Calu3 (cell line): ENCODE results near the gene PANK2. TPM values are rescaled to one million over a fixed set of nuclear protein-coding genes. Genes with fewer than 3 reads are reported as not detected.

Experiments used
- BruUV-seq: library from RNA; stranded (reverse); fragments of 400-500 nt; replicated peaks from 2 replicates; lab custom pipeline; 2021; lab: Mats Ljungman, UMichigan
- CTCF ChIA-PET: fragments of 300-600 bp; sonication (Branson Sonifier 250); formaldehyde crosslinking; loops from one replicate; lab custom pipeline; 2022; ENCODE audit warnings: antibody characterized with exemption; lab: Charles Lee
- DNase-seq: peaks from one replicate; pipeline ENCODE4 v3.0.0; 2022
- H3K27ac Mint-ChIP-seq: one replicate; pipeline ENCODE4 v1.8.0; 2022; ENCODE audit warnings: mixed read lengths; ENCODE audit not compliant: unreplicated experiment
- H3K27me3 Mint-ChIP-seq: one replicate; pipeline ENCODE4 v1.8.0; 2022; ENCODE audit warnings: mixed read lengths; ENCODE audit not compliant: unreplicated experiment
- H3K36me3 Mint-ChIP-seq: one replicate; pipeline ENCODE4 v1.8.0; 2022; ENCODE audit warnings: mild to moderate bottlenecking, moderate library complexity, mixed read lengths; ENCODE audit not compliant: insufficient read depth, unreplicated experiment
- H3K4me1 Mint-ChIP-seq: one replicate; pipeline ENCODE4 v1.8.0; 2022; ENCODE audit warnings: mild to moderate bottlenecking, low read depth, mixed read lengths; ENCODE audit not compliant: unreplicated experiment
- H3K4me3 Mint-ChIP-seq: one replicate; pipeline ENCODE4 v1.8.0; 2022; ENCODE audit warnings: mild to moderate bottlenecking, low read depth, moderate library complexity, mixed read lengths; ENCODE audit not compliant: unreplicated experiment
- H3K9me3 Mint-ChIP-seq: one replicate; pipeline ENCODE4 v1.8.0; 2022; ENCODE audit warnings: low read depth, mixed read lengths; ENCODE audit not compliant: unreplicated experiment
- intact Hi-C: fragments of 100-400 bp; cut with micrococcal nuclease; formaldehyde crosslinking; loops from one replicate; pipeline ENCODE4 v1.10.0; 2022; ENCODE audit not compliant: unreplicated experiment
- total RNA-seq: library from RNA; stranded (reverse); gene quantifications from 2 replicates; pipeline ENCODE4 v1.2.3, GENCODE V29; 2022
- TF ChIP-seq, protein P1 (sequence below): fragments of 200-600 bp; IDR thresholded peaks from one replicate; pipeline ENCODE4 v1.8.0; 2022; ENCODE audit warnings: antibody characterized with exemption; ENCODE audit not compliant: unreplicated experiment

PANK2 gene
- total RNA-seq, 1 experiment from 2014 or later = 37.9 TPM

DNA sequence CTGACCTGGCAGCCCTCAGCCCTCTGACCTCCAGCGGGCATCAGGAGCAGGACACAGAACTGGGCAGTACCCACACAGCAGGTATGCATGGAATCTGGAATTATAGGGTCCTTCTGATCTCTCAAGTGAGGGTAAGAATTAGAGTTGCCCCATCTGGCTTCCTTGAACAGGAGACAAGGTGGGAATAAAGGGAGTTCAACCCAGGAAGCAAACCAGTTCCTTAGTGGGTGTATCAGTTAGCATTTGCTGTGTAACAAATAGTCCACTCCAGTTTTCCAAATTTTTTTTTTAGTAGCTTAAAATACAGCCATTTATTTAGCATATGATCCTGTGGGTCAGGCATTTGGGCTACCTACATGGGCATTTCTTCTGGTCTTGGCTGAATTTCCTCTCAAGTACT is 26.9 kb upstream of the PANK2 start:
- Mint-ChIP-seq H3K27ac (no peak overlapping the region), H3K4me3 (no peak overlapping the region), H3K27me3 (no peaks in the 10 kb centered on the region), H3K4me1 (no peaks in the 10 kb centered on the region), H3K9me3 (no peaks in the 10 kb centered on the region), H3K36me3 (peaks cover 38% of the 10 kb centered on the region)
- BruUV-seq = no TSS peak
- intact Hi-C loops = no loop called here
- TF ChIP-seq, protein P1, sequence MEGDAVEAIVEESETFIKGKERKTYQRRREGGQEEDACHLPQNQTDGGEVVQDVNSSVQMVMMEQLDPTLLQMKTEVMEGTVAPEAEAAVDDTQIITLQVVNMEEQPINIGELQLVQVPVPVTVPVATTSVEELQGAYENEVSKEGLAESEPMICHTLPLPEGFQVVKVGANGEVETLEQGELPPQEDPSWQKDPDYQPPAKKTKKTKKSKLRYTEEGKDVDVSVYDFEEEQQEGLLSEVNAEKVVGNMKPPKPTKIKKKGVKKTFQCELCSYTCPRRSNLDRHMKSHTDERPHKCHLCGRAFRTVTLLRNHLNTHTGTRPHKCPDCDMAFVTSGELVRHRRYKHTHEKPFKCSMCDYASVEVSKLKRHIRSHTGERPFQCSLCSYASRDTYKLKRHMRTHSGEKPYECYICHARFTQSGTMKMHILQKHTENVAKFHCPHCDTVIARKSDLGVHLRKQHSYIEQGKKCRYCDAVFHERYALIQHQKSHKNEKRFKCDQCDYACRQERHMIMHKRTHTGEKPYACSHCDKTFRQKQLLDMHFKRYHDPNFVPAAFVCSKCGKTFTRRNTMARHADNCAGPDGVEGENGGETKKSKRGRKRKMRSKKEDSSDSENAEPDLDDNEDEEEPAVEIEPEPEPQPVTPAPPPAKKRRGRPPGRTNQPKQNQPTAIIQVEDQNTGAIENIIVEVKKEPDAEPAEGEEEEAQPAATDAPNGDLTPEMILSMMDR = no peak
- no peak for DNase-seq
- CTCF ChIA-PET = no interaction called here

DNA sequence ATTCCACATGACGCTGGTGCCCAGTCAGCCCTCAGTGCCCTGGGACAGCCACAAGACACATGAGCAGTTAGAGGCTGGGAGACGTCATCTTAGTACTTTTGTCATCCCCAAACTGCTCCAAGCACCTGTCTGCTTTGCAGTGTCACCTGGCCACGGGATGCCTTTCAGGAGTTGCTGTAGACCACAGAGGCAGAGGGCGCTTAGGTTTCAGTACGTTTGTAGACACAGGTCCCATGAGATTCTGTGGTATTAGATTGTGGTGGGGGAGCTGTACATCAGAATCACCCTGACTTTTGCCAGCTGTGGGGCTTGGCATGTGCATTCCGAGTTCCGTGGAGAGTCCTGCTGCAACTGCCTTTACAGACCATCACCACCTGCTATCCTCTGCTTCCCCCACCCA is 25.9 kb upstream of the PANK2 start:
- Mint-ChIP-seq H3K36me3 (peaks cover 44% of the 10 kb centered on the region), H3K4me1 (no peaks in the 10 kb centered on the region), H3K27ac (no peak overlapping the region), H3K4me3 (no peak overlapping the region), H3K27me3 (no peaks in the 10 kb centered on the region), H3K9me3 (no peaks in the 10 kb centered on the region)
- TF ChIP-seq, protein P1 = no peak
- intact Hi-C loops = no loop called here
- BruUV-seq = no TSS peak
- CTCF ChIA-PET = no interaction called here
- DNase-seq = no peak

DNA sequence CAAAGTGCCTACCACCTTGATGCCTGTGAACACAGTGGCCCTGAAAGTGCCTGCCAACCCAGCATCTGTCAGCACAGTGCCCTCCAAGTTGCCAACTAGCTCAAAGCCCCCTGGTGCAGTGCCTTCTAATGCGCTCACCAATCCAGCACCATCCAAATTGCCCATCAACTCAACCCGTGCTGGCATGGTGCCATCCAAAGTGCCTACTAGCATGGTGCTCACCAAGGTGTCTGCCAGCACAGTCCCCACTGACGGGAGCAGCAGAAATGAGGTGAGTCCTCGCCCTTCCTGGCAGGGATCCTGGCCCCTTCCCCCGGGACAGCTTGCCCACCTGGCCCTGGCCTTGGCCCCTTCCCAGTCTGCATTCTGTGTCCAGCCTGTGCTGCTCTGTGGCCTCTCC is 24.7 kb upstream of the PANK2 start:
- CTCF ChIA-PET = no interaction called here
- Mint-ChIP-seq H3K27me3 (no peaks in the 10 kb centered on the region), H3K9me3 (no peaks in the 10 kb centered on the region), H3K4me3 (no peak overlapping the region), H3K36me3 (peaks cover 47% of the 10 kb centered on the region), H3K4me1 (no peaks in the 10 kb centered on the region), H3K27ac (no peak overlapping the region)
- BruUV-seq = no TSS peak
- intact Hi-C loops = no loop called here
- no peak for DNase-seq
- TF ChIP-seq, protein P1 = no peak

DNA sequence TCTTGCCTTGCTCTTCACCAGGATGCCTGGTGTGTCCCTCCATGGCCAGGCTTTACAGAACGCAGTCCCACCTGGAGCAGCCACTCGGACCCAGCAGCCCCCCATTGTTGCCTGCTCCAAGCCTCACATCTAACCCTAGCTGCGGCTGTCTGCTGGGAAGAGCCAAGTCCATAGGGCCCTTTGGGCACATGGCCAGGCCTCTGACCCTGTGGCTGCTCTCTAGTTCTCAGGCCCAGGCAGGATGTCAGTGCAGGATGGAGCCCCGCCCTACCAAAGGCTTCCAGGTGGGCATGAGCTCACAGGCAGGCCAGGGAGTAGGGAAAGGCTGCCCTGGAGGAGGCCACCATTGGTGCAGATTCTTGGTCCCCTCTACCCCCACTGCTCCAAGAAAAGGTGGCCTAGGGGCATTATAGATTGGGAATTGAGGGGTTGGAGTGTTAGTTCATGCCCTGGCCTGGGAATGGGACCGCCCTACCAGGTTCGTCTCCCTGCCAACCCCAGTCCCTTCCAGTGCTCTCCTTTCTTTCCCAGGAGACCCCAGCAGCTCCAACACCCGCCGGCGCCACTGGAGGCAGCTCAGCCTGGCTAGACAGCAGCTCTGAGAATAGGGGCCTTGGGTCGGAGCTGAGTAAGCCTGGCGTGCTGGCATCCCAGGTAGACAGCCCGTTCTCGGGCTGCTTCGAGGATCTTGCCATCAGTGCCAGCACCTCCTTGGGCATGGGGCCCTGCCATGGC is 23.9 kb upstream of the PANK2 start:
- Mint-ChIP-seq H3K4me3 (no peak overlapping the region), H3K27ac (no peak overlapping the region), H3K27me3 (no peaks in the 10 kb centered on the region), H3K4me1 (no peaks in the 10 kb centered on the region), H3K9me3 (no peaks in the 10 kb centered on the region), H3K36me3 (peaks cover 46% of the 10 kb centered on the region)
- CTCF ChIA-PET = no interaction called here
- no TSS peak for BruUV-seq
- TF ChIP-seq, protein P1 = no peak
- DNase-seq = no peak
- intact Hi-C loops = no loop called here
